CD4-positive, alpha-beta T cell treated with Interleukin-21 for 1 hour (primary cell): ENCODE results near the gene YIF1B.
A peak's percentile ranks its signal among the peaks of the same experiment; 100 is the strongest.

Source experiments
- DNase-seq: peaks from one replicate; pipeline ENCODE4 v3.0.0-alpha.2; 2020

YIF1B gene

DNA sequence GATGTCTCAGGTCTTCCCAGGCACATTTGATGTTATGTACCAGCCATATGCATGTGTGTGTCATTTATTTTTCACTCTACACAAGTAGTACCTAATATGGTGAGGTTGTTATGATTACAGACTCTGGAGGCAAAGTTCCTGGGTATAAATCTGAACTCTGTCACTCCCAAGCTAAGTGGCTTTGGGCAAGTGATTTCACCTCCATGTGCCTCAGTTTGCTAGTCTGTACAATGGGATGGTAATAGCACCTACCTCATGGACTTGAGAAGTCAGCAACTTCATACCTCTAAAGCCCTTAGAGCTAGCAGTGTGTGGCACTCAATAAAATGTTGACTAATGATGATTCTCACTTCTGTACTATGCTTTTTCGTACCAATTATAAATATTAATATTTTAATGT, 16.0 kb upstream of the YIF1B start:
- DNase-seq: no peak

DNA sequence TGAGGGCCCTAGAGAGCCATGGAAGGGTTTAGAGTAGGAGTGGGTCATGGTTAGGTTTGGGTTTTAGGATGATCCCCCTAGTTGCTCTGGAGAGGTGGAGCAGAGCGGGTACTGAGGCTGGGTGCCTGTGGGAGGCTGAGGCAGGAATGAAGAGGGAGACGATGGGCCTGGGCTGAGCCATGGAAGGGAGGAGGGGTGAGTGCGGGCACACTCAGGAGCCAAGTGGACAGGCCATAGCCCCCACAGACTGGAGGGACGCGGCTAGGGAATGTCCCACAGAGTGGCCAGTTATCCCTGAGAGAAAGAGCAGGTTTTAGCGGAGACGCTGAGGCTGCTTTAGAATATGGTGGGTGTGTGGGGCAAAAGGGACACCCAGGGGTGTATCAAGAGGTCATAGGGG, 13.9 kb upstream of the YIF1B start:
- no peak for DNase-seq

DNA sequence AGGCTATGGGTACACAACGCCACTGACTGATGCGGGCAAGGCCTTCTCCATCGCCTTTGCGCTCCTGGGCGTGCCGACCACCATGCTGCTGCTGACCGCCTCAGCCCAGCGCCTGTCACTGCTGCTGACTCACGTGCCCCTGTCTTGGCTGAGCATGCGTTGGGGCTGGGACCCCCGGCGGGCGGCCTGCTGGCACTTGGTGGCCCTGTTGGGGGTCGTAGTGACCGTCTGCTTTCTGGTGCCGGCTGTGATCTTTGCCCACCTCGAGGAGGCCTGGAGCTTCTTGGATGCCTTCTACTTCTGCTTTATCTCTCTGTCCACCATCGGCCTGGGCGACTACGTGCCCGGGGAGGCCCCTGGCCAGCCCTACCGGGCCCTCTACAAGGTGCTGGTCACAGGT, 10.8 kb upstream of the YIF1B start:
- DNase-seq: no peak

DNA sequence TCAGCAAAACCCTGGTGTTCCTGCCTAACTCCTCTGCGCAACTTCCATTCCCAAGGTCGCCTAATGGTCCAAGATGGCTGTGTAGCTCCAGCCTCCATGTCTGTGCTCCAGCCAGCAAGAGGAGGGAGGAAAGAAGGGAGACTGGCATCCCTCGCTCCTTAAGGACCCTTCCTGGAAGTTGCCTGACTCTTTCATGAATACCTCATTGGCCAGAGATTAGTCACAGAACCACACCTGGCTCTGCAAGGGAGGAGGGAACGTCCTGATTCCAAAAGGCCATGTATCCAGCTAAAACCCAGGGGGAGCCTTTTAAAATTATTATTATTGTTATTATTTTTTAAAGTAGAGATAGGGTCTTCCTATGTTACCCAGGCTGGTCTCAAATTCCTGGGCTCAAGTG, 8.7 kb upstream of the YIF1B start:
- DNase-seq: no peak

DNA sequence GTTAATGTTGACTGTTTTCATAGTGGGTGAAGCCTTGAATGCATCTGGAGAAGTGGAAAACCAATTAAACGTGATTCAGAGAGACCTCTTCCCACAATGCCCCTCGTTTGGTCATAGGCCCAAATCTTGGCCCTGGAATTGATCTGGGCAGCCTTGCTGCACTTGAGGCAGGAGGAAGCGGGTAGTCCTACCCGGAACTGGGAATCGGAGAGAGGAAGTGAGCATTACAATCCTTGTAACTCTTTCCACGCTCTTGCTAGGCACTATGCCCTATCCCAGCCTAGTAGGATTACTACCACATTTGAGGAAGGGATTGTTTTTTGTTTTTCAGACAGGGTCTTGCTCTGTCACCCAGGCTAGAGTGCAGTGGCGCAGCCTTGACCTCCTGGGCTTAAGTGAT, 7.5 kb upstream of the YIF1B start:
- DNase-seq: no peak

DNA sequence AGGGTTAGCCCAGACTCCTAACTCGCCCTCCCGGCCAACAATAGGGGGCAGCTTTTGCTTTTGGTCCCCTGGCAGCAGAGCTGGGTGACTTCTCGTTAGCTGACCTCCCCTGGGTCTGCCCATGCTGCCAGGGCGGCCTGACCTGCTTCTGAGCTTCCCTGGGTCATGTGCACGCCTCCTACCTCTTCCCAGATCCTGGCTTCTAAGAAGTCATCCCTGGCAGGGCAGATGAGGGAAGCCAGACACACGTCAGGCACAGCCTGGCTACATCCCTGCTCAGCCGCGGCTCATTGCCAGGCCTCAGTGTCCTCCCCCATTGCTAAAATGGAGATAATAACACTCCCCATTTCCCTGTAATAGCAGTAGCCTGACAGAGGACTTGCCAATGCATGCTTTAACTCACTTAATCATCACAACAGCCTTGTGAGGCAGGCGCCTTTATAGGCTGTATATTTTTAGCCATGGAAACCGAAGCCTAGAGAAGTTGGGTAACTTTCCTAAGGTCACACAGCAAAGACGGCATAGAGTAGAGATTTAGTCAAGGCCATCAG, 6.0 kb upstream of the YIF1B start:
- no peak for DNase-seq

DNA sequence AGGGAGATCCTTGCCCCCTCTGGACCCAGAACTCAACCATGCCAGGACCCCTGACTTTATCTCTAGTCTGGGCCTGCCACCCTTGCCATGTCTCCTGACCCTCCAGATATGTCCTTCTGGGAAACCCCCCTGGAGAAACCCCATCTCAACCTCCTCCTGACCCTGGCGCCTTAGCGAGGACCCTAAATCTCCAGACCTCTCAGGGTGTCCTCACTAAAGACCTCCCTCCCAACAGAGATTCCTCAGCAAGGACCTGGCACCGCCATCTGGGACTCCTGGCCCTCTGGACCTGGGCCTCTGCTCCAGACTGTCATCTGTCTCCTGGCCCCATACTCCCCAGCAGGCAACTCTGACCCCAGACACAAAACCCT, 5.2 kb upstream of the YIF1B start:
- no peak for DNase-seq

DNA sequence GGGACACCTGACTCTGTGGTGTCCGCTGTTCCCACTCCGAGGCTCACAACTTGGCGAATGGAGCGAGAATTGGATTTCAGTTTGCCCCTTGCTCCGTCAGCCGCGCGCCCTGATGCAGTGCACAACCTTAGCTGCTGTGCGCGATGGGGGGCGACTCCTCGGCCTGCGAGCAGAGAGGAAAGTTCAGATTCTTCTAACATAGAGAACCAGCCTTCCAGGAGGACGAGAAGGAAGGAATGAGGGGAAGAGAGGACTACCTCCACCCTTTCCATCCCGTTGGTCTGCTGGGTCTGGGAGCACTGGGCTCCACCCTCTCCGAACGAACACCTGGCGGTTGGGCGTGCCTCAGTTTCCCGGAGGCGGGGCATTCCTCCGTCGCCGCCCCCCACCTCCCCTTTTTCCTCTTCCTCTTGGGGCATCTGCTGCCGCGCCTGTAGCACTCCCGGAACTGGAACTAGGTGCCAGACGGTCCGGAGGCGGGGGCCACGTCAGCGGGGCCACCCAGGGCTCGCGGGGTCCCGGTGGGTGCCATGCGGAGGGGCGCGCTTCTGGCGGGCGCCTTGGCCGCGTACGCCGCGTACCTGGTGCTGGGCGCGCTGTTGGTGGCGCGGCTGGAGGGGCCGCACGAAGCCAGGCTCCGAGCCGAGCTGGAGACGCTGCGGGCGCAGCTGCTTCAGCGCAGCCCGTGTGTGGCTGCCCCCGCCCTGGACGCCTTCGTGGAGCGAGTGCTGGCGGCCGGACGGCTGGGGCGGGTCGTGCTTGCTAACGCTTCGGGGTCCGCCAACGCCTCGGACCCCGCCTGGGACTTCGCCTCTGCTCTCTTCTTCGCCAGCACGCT, 3.9 kb upstream of the YIF1B start, which contains the start of gene KCNK6:
Gene KCNK6, plus strand, starts transcription at position 425 of the 838 bp plus-strand sequence. Its CDS starts 106 bp downstream, at position 531.
- peak; percentile 53 for DNase-seq

DNA sequence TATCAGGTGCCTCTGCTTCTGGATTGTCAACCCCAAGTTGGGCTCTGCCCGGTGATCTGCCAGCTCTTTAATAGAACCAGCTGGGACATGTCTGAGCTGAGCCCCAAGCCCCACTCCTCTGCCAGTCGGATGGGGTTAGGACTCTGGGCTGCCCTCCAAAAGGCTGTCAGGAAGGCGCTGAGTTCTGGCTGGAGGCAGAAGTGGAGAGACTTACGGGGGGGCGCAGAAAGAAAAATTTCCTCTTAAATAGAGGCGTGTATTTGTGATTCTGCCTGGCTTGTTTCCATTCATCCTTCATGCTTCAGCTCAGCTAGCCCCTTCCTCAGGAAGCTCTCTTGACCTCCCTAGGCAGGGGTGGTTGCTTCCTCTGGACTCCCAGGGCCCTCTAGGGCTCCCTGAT, 2.9 kb upstream of the YIF1B start:
- DNase-seq: no peak

DNA sequence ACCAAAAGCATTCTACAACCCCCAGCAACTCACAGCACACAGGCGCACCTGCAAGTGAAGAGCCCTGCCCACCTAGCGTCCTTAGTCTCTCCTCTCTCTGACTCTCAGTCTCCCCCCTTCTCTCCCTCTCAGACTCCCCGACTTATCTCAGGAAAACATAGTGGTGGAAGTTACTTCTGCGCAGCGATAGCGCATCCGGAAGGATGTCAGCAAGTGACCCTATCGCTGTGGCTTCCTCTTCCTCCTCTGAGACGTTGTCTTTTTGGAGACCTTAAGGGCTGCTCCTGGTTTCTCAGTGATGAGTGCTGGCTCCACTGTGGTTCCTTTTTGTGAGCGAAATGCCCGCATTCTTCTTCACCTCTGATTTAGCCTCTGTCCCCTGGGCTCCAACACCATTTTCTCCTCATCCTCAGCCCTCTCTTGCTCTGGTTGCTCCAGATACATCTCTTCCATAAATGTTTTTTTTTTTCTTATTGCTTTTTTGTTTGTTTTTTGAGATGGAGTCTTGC, 1.4 kb upstream of the YIF1B start:
- peak; percentile 47 for DNase-seq

DNA sequence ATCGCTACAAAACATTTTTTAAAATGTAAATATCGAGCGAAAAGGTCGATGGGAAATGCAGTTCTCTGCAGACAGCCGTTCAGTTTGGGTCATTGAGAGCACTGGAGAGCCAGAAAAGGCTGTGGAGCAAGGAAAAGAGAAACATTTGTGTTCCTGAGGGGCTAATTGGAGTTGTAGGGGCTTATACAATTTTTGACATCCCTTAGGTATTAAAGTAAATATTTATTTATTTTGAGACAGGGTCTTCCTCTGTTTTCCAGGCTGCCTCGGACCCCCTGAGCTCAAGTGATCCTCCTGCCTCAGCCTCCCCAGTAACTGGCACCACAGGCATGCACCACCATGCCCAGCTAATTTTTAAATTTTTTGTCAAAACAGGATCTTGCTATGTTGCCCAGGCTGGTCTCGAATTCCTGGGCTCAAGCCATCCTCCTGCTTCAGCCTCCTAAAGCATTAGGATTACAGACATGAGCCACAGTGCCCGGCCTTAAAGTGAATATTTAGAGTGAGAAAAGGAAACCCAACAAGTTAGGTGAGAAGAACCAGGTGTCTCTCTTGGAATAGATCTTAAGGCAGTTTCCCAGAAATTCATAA, 825 bp upstream of the YIF1B start:
- DNase-seq: no peak

DNA sequence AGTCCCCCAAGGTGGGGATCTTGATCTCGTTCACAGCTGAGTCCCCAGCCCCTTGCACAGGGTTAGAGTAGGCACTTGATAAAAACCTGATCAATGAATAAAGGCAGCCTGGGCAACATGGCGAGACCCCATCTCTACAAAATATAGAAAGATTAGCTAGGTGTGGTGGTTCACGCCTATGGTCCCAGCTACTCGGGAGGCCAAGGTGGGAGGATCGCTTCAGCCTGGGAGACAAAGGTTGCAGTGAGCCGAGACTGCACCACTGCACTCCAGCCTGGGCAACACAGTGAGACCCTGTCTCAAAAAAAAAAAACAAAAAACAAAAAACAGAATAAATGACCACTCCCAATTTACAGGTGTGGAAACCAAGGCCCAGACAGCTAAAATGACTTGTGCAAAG, 4.8 kb downstream of the YIF1B start:
- no peak for DNase-seq

DNA sequence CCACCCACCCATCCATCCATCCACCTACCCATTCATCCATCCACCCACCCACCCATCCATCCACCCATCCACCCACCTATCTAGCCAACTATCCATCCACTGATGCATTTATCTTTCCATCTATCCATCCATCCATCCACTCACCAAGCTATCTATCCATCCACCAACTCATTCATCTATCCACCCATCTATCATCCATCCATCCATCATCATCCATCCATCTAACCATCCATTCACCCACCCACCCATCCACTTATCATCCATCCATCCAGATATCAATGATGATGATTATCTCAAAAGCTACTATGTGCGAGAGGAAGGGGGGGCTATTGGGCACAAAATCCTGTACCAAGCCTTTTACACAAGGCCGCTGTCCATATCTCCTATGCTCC, 5.5 kb downstream of the YIF1B start:
- no peak for DNase-seq

DNA sequence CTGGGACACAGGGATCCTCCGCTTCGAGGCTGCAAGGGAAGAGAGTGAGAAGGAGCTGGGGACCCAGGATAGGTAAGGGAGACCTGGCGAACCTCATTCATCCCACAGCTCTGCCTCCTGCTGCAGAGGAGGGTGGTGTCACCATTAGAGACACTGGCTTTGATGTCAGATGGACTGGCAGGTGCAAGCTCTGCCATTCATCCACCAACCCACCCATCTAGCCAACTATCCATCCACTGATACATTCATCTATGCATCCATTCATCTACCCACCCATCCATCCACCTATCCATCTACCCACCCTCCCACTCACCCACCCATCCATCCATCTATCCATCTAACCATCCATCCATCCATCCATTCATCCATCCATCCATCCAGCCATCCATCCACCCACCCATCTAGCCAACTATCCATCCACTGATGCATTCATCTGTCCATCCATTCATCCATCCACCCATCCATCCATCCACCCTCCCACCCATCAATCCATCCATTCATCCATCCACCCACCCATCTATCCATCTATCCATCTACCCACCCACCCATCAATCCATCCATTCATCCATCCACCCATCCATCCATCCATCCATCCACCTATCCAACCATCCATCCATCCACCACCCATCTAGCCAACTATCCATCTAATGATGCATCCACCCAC, 6.0 kb downstream of the YIF1B start:
- no peak for DNase-seq

DNA sequence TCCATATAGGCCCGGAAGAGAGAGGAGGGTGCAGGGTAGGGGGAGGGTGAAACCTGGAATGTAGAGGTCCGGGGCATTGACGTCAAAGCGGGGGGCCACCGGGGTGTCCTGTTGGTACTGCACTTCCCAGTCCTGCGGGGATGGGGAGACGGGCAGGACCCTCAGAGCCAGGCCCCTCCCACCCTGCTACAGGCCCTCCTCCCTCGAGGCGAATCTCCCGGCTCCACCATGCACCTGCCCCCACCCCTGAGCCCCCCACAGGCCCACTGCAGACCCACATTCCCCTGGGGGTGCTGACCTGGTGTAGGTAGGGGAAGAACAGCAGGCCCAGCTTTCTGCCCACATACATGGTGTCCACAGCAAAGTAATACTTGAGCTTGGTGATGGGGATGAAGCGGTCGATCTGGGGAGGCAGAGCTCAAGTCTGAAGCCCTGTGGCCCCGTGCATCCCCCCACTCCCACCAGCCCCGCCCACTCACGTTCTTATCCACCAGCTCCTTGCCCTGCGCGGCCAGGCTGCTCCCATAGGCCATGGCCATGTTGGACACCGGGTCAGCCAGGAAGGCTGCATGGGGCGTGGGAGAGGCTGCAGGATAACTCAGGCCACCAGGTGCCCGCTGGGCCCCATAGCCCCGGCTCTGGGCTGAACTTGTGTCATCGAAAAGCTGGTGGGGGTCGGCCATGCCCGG, 6.7 kb downstream of the YIF1B start:
- DNase-seq: no peak

DNA sequence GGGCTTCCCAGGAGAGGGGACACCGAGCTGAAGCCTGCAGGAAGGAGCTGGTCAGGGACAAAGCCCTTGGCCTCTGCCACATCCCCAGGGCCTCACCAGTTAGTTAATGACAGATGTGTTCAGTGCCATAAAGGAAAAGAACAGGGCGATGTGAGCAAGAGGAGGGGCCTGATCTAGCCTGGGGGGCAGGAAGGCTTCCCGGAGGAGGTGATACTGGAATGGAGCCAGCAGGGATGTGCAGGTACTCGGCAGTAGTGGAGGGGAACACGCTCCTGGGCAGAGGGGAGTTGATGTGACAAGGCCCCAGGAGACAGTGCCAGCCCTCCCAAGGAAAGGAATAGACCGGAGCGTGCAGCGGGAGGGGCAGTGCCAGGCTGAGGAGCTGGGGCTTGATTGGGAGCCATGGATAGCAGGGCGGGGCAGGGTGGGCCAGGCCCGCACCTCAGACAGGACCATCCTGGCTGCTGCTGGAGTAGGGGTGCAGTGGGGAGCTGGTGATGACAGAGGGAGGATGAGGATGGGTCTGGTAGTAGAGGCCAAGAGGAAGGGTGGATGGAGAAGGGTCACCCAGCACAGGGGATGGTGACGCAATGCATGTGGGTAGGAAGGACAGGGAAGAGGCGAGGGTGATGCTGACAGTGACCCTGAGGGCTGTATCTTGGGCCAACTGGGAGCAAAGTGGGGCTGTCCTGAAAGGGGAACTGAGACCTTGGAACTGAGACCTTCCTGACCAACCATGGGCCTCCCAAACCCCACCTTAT, 7.6 kb downstream of the YIF1B start:
- no peak for DNase-seq

DNA sequence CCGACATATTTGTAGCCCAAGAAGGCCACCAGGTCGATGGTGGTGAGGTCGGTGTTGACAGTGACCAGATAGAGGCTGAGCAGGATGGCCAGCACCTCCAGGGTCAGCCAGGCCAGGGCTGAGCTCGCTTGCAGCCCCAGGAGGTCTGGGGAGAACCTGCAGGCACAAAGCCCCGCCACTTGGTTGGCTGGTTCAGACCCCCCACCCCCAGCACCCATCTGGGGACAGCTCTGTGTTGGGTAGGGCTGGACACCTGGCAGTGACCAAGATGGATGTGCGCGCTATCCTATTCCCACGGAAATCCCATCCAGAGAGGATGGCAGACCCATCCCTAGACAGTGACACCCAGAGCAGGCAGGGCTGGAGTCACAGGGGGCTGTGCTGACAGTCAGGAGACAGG, 8.2 kb downstream of the YIF1B start:
- DNase-seq: no peak

DNA sequence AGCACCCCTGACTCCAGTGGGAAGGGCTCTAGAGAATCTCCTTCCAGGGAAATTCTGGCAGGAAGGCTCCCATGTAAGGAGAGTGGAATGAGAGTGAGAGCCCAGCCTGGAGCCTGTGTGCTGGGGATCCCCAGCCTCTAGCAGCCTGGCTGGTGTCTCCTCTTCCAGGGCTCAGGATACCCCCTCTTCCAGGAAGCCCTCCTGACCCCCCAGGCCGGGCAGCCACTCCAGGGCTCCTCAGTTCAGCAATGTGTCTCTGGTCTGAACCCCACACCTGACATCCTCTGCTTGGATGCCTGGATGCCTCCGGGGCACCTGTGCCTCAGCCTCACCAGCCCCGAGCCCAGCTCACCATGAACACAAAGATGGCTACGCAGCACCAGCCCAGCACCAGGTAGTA, 8.7 kb downstream of the YIF1B start:
- DNase-seq: no peak

DNA sequence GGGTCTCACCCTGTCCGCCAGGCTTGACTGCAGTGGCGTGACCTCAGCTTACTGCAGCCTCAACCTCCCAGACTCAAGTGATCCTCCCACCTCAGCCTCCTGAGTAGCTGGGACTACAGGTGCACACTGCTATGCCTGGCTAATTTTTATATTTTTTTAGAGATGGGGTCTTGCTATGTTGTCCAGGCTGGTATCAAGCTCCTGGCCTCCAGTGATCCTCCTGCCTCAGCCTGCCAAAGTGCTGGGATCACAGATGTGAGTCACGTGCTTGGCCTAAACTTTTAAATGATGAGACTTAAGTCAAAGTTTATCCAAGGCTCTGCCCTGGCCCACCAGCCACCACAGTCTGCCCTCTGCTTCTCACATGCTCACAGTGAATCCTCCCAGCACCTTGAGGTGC, 9.5 kb downstream of the YIF1B start:
- DNase-seq: no peak

DNA sequence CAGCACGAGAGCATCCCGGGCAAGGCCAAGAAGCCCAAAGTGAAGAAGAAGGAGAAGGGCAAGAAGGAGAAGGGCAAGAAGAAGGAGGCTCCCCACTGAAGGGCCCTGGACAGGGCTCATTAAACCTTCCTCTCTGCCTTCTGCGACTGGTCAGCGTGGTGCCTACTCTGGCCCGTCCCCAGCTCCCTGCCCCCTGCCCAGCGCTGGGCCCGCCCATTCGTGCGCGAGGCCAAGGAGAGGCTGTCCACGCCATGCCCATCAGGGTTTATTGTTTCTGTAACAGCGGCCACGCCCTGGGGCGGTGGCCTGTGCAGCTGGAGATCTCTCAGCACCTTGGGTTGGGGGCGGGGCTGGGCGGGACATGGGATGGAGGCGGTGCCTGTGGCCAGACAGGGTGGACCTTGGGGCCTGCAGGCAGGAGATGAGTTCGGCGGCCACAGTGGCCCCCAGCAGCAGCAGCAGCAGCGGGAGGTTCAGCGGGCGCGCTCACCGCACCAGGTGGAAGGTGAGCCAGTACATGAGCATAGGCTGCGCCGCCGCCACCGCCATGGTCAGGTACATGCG, 10.8 kb downstream of the YIF1B start:
- no peak for DNase-seq

DNA sequence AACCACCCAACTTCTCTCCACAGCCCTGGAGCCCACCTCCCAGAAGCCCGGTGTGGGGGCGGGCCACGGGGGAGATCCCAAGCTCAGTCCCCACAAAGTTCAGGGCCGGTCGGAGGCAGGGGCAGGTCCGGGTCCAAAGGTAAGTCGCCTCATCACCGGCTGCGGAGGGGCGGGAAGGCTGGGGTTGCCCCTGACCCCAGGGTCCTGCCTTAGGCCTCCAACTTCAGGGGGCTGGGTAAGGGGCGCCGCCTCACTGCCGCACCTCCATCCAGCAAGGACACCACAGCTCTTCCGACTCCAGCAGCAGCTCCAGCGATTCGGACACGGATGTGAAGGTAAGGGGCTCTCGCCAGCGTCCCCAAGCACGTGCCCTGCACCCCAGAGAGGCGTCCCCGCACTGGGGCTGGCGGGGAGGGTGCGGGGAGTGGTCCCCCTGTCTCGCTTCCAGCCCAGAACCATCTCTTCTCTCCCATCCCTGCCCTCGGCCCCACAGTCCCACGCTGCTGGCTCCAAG, 11.3 kb downstream of the YIF1B start:
- DNase-seq: no peak
